B cell (primary cell): Measurements from ENCODE around the gene ST6GALNAC3. TPM values are rescaled to one million over a fixed set of nuclear protein-coding genes. Genes with fewer than 3 reads are reported as not detected.

Experiments
- ATAC-seq: fragments of 200-7000 bp; cut with Tn5 transposase; one replicate; pipeline ENCODE4 v1.10.0; 2021; ENCODE audit warnings: low read depth, mild to moderate bottlenecking, moderate number of reproducible peaks, moderate library complexity
- CTCF ChIA-PET: fragments of 350-600 bp; sonication (Branson Sonifier 250); formaldehyde crosslinking; loops from one replicate; lab custom pipeline; 2021; ENCODE audit warnings: antibody characterized with exemption, inconsistent platforms; lab: Charles Lee
- POLR2A ChIA-PET: fragments of 350-600 bp; sonication (Branson Sonifier 250); formaldehyde crosslinking; loops from one replicate; lab custom pipeline; 2021; ENCODE audit warnings: antibody characterized with exemption; lab: Charles Lee
- DNase-seq: peaks from one replicate; pipeline ENCODE4 v3.0.0; 2013
- H2AFZ ChIP-seq: 2 replicates; pipeline ENCODE4 v1.6.1; 2012; ENCODE audit warnings: mild to moderate bottlenecking, low read depth, low read length; ENCODE audit not compliant: insufficient read depth, poor library complexity, severe bottlenecking
- H3K27ac ChIP-seq, 2 donors: 1 replicate in 1 of 2; 2 replicates in 1 of 2; pipeline ENCODE4 v1.5.1; 2012 to 2013; ENCODE audit warnings: low read length in 2 of 2, mild to moderate bottlenecking in 2 of 2, moderate library complexity in 1 of 2
- H3K27me3 ChIP-seq, 4 experiments: fragments of 200-600 bp in 1 of 4; sonication (generic) in 1 of 4; replicated peaks in 1 of 4; 1 replicate in 2 of 4; 2 replicates in 2 of 4; pipeline versions ENCODE4 v1.6.1 to v1.7.0; 2013 to 2016; ENCODE audit warnings: low read length in 3 of 4, mild to moderate bottlenecking in 2 of 4, mixed read lengths in 1 of 4, moderate library complexity in 1 of 4; ENCODE audit not compliant: insufficient read depth in 4 of 4, control insufficient read depth in 3 of 4; ENCODE audit errors: control extremely low read depth in 1 of 4
- H3K36me3 ChIP-seq, 2 experiments: replicated peaks in 1 of 2; 1 replicate in 1 of 2; 2 replicates in 1 of 2; pipeline versions ENCODE4 v1.6.1 to v1.7.1; 2013; ENCODE audit warnings: low read length in 1 of 2; ENCODE audit not compliant: insufficient read depth in 2 of 2, control insufficient read depth in 1 of 2; ENCODE audit errors: control extremely low read depth in 1 of 2, extremely low read depth in 1 of 2
- H3K4me1 ChIP-seq, 2 donors: fragments of 200-600 bp in 1 of 2; sonication (generic) in 1 of 2; 1 replicate in 1 of 2; 2 replicates in 1 of 2; pipeline versions ENCODE4 v1.5.1 to v1.6.1; 2013 to 2017; ENCODE audit warnings: low read length in 2 of 2; ENCODE audit not compliant: control insufficient read depth in 2 of 2, insufficient read depth in 2 of 2
- H3K4me2 ChIP-seq: replicated peaks from 2 replicates; pipeline ENCODE3; 2012; ENCODE audit warnings: mild to moderate bottlenecking, low read depth, low read length; ENCODE audit not compliant: poor library complexity, severe bottlenecking
- H3K4me3 ChIP-seq, 5 experiments: fragments of 200-600 bp in 1 of 5; sonication (generic) in 1 of 5; 1 replicate in 3 of 5; 2 replicates in 2 of 5; pipeline versions ENCODE4 v1.5.1 to v1.7.0; 2011 to 2016; ENCODE audit warnings: low read length in 4 of 5, mild to moderate bottlenecking in 4 of 5, low read depth in 2 of 5, control low read depth in 1 of 5, moderate library complexity in 1 of 5; ENCODE audit not compliant: insufficient read depth in 1 of 5; ENCODE audit errors: control extremely low read depth in 1 of 5, extremely low read depth in 1 of 5
- H3K79me2 ChIP-seq: fragments of 200-600 bp; sonication (generic); one replicate; pipeline ENCODE4 v1.6.0; 2016; ENCODE audit warnings: low read length; ENCODE audit not compliant: control insufficient read depth, insufficient read depth
- H3K9ac ChIP-seq: fragments of 200-600 bp; sonication (generic); 2 replicates; pipeline ENCODE4 v1.6.1; 2017; ENCODE audit warnings: mild to moderate bottlenecking, low read length, moderate library complexity
- H3K9me3 ChIP-seq, 3 donors: one replicate each; pipeline versions ENCODE4 v1.6.1 to v1.7.1; 2013; ENCODE audit warnings: low read length in 2 of 3; ENCODE audit not compliant: control insufficient read depth in 2 of 3, insufficient read depth in 1 of 3; ENCODE audit errors: control extremely low read depth in 1 of 3
- H4K20me1 ChIP-seq: 2 replicates; pipeline ENCODE4 v1.6.0; 2012; ENCODE audit warnings: mild to moderate bottlenecking, low read length; ENCODE audit not compliant: insufficient read depth, control insufficient read depth, poor library complexity, severe bottlenecking
- H3K27ac Mint-ChIP-seq: one replicate; pipeline ENCODE4 v1.8.0; 2021; ENCODE audit warnings: mixed read lengths
- H3K27me3 Mint-ChIP-seq: one replicate; pipeline ENCODE4 v1.8.0; 2021; ENCODE audit warnings: mixed read lengths
- H3K4me1 Mint-ChIP-seq: one replicate; pipeline ENCODE4 v1.8.0; 2021; ENCODE audit warnings: mixed read lengths
- H3K4me3 Mint-ChIP-seq: one replicate; pipeline ENCODE4 v1.8.0; 2021; ENCODE audit warnings: mixed read lengths
- H3K9me3 Mint-ChIP-seq: one replicate; pipeline ENCODE4 v1.8.0; 2022; ENCODE audit warnings: mixed read lengths; ENCODE audit not compliant: insufficient read depth
- CTCF ChIP-seq: fragments of 200-600 bp; IDR thresholded peaks from one replicate; pipeline ENCODE4 v1.8.0; 2022; ENCODE audit warnings: antibody characterized with exemption, mild to moderate bottlenecking
- EZH2 ChIP-seq: IDR thresholded peaks from 2 replicates; pipeline ENCODE4 v1.6.1; 2012; ENCODE audit warnings: borderline replicate concordance, low read depth, mild to moderate bottlenecking, moderate library complexity, low read length; ENCODE audit not compliant: insufficient read depth, poor library complexity, severe bottlenecking
- WGBS: methylation state at CpG from one replicate; pipeline ENCODE4 v1.1.5; 2013; ENCODE audit warnings: missing lambda C conversion rate; ENCODE audit not compliant: insufficient coverage; 5-methylcytosine and 5-hydroxymethylcytosine counted together
- intact Hi-C: fragments of 100-400 bp; cut with micrococcal nuclease; formaldehyde crosslinking; loops from one replicate; pipeline ENCODE4 v1.10.0; 2022
- polyA plus RNA-seq: library from polyadenylated mRNA; depleted of rRNA; stranded (reverse); fragments of >200 nt; gene quantifications from 2 replicates; pipeline ENCODE4 v1.2.3, GENCODE V29; 2012
- total RNA-seq, 2 donors: library from RNA; stranded (reverse); fragments of 120-200 nt in 1 of 2; gene quantifications; 1 replicate in 1 of 2; 2 replicates in 1 of 2; pipeline versions ENCODE4 v1.2.3 to v1.2.4, GENCODE V29; 2013 to 2022

ST6GALNAC3 gene
- total and polyA plus RNA-seq, 2 donors (not counting 1 experiment from before 2014, with no cell fraction given), result 3.0 to 17.3 TPM

DNA sequence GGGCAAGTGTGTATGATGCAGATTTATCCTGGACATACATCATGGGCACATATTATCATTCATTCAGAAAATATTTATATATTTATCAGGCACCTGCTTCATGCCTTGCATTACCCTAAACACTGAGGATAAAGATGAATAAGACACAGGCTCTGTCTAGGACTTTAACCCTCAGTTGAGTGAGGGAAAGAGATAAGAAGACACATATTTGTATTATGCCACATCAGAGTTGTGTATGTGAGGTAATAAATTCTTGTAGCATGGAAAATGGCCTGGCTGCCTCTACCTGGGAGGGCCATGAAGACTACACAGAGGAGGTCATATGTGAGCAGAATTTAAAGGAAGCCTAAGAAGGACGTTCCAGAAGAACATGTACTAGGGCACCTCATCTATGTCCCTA, 516.9 kb downstream of the ST6GALNAC3 start:
- TF ChIP-seq EZH2, result no peak
- TF ChIP-seq CTCF, result no peak
- Histone ChIP-seq H3K27me3 (no peaks in the 10 kb centered on the region), H3K4me1 (no peaks in the 10 kb centered on the region), H3K79me2 (no peaks in the 10 kb centered on the region), H3K36me3 (no peaks in the 10 kb centered on the region), H4K20me1 (no peaks in the 10 kb centered on the region), H3K9ac (no peak overlapping the region), H3K4me2 (no peak overlapping the region), H2AFZ (no peak overlapping the region), H3K27ac (no peak overlapping the region), H3K9me3 (peaks cover 0 to 3% (median 2%) of the 10 kb centered on the region in 3 donors), H3K4me3 (no peak overlapping the region)
- DNase-seq, result no peak
- intact Hi-C loops, result no loop called here
- H3K9me3 Mint-ChIP-seq, result peaks cover 2% of the 10 kb centered on the region
- ChIA-PET CTCF (no interaction called here), POLR2A (no interaction called here)
- no peak for ATAC-seq
- no peak overlapping the region for H3K4me3 Mint-ChIP-seq
- no CpG with 5 or more reads among the region's 1 CpG for WGBS
- no peak overlapping the region for H3K27ac Mint-ChIP-seq
- H3K4me1 Mint-ChIP-seq, result no peaks in the 10 kb centered on the region
- no peaks in the 10 kb centered on the region for H3K27me3 Mint-ChIP-seq

DNA sequence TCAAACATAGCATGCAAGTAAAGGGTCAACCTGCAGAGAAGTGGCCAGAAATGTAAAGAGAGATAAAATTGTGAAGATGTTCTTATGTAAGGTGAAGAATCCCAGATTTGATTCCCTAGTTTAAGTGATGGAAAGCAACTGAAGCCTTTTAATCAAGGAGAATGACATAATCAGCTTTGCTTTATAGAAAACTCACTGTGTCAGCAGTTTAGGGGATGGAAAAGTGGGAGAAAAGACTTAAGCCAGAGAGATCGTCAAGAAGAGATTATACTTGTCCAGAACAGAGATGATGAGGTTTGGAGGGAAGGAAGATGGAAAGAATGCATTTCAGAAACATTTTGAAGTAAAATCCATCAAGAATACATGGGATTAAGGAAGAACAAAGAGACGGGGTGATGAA, 517.4 kb downstream of the ST6GALNAC3 start:
- H3K4me1 ChIP-seq, result no peaks in the 10 kb centered on the region
- POLR2A ChIA-PET, result no interaction called here
- Mint-ChIP-seq H3K9me3 (peaks cover 2% of the 10 kb centered on the region), H3K27ac (no peak overlapping the region), H3K27me3 (no peaks in the 10 kb centered on the region), H3K4me3 (no peak overlapping the region), H3K4me1 (no peaks in the 10 kb centered on the region)
- H3K9me3 ChIP-seq, result peaks cover 0 to 3% (median 2%) of the 10 kb centered on the region in 3 donors
- no peaks in the 10 kb centered on the region for H3K36me3 ChIP-seq
- no peak overlapping the region for H3K4me3 ChIP-seq
- H2AFZ ChIP-seq, result no peak overlapping the region
- H3K27me3 ChIP-seq, result no peaks in the 10 kb centered on the region
- DNase-seq, result no peak
- intact Hi-C loops, result no loop called here
- CTCF ChIA-PET, result no interaction called here
- no peaks in the 10 kb centered on the region for H3K79me2 ChIP-seq
- no peak overlapping the region for H3K9ac ChIP-seq
- no peaks in the 10 kb centered on the region for H4K20me1 ChIP-seq
- no peak overlapping the region for H3K4me2 ChIP-seq
- no peak overlapping the region for H3K27ac ChIP-seq
- 93% methylated on average over 2 of the region's 2 CpGs for WGBS
- TF ChIP-seq EZH2 (no peak), CTCF (no peak)
- no peak for ATAC-seq
